Adrenal gland (tissue), 12 donors: ENCODE results near the gene EPSTI1. TPM values are rescaled to one million over a fixed set of nuclear protein-coding genes. Genes with fewer than 3 reads are reported as not detected.
A peak's percentile ranks its signal among the peaks of the same experiment; 100 is the strongest.

Experiments
- DNase-seq, 7 donors: peaks; one replicate each; pipeline ENCODE4 v3.0.0-alpha.2; 2019 to 2020
- H3K27ac ChIP-seq, 5 donors: fragments of 200-600 bp; sonication (generic) in 4 of 5; 1 replicate in 3 of 5; 2 replicates in 2 of 5; pipeline versions ENCODE4 v1.5.1 to v1.8.0; 2016 to 2020; ENCODE audit warnings: mild to moderate bottlenecking in 1 of 5
- H3K27me3 ChIP-seq: fragments of 200-600 bp; 2 replicates; pipeline ENCODE4 v1.8.0; 2021
- H3K36me3 ChIP-seq, 2 donors: fragments of 200-600 bp; replicated peaks in 1 of 2; 1 replicate in 1 of 2; 2 replicates in 1 of 2; pipeline versions ENCODE4 v1.5.1 to v1.8.0; 2018 to 2022
- H3K4me1 ChIP-seq, 2 donors: fragments of 200-600 bp; replicated peaks in 1 of 2; 1 replicate in 1 of 2; 2 replicates in 1 of 2; pipeline versions ENCODE4 v1.5.1 to v1.8.0; 2018 to 2021
- H3K4me3 ChIP-seq, 4 donors: fragments of 200-600 bp; sonication (generic) in 3 of 4; one replicate each; pipeline ENCODE4 v1.5.1; 2016 to 2018
- H3K9me3 ChIP-seq, 3 donors: fragments of 200-600 bp; sonication (generic) in 1 of 3; replicated peaks in 1 of 3; 1 replicate in 2 of 3; 2 replicates in 1 of 3; pipeline versions ENCODE4 v1.5.1 to v1.8.0; 2016 to 2021
- POLR2A ChIP-seq, 2 donors: fragments of 450-650 bp; IDR thresholded peaks; one replicate each; pipeline ENCODE4 v1.6.1; 2017; ENCODE audit warnings: antibody characterized with exemption in 2 of 2, mild to moderate bottlenecking in 2 of 2, moderate library complexity in 1 of 2
- WGBS, 4 donors: extraction: QIAGEN DNeasy Blood & Tissue Kit in 2 of 4; methylation state at CpG; one replicate each; pipeline versions ENCODE4 v1.1.5 to v1.1.7; 2013 to 2017; 5-methylcytosine and 5-hydroxymethylcytosine counted together
- intact Hi-C, 2 donors: fragments of 100-400 bp; cut with DNase I; formaldehyde crosslinking; loops; one replicate each; pipeline versions ENCODE4 v1.14.1 to v1.15.0; 2022 to 2023
- polyA plus RNA-seq, 3 donors: library from polyadenylated mRNA; stranded (reverse); fragments of 200-250 nt in 2 of 3; fragments of 350-450 nt in 1 of 3; fragmentation: Illumina TruSeq in 1 of 3; extraction: RNeasy Lipid Tissue Mini Kit (QIAGEN cat#74804) in 1 of 3; gene quantifications; one replicate each; pipeline ENCODE4 v1.2.3, GENCODE V29; 2013 to 2014
- total RNA-seq, 9 donors: library from RNA; depleted of rRNA in 4 of 9; stranded (reverse); fragments of >200 nt in 4 of 9; fragments of 120-200 nt in 1 of 9; fragmentation: NEBNext Ultra II Directional in 1 of 9; extraction: Animal tissue kit (Norgen Biotek cat#: 25700) in 1 of 9; gene quantifications; one replicate each; pipeline versions ENCODE4 v1.1.0 to v1.2.4, GENCODE V29; 2013 to 2023
- TF ChIP-seq, protein P1 (sequence below), 6 experiments: fragments of 450-650 bp in 4 of 6; fragments of 200-600 bp in 2 of 6; sonication (generic) in 1 of 6; IDR thresholded peaks; 1 replicate in 5 of 6; 2 replicates in 1 of 6; pipeline versions ENCODE4 v1.5.1 to v1.8.0; 2016 to 2021; ENCODE audit warnings: antibody characterized with exemption in 6 of 6, mild to moderate bottlenecking in 2 of 6, moderate library complexity in 1 of 6
- donor health status: healthy with polysubstance abuse.
- donor health status: Bipolar disorder and iron deficiency.
- donor health status: DM: yes; HTN: yes; CAD: no.
- donor health status: DM: no; HTN: no; CAD: no.
- donor health status: DM: no; HTN: no; CAD: no.
- donor health status: DM: yes; HTN: yes; CAD: no.

Gene EPSTI1
- total and polyA plus RNA-seq, 12 donors: 6.8 to 36.3 (median 10.2) TPM

GRCh38 chr13:42981853-42982252 is 10.2 kb downstream of the EPSTI1 start:
- TF ChIP-seq, protein P1, sequence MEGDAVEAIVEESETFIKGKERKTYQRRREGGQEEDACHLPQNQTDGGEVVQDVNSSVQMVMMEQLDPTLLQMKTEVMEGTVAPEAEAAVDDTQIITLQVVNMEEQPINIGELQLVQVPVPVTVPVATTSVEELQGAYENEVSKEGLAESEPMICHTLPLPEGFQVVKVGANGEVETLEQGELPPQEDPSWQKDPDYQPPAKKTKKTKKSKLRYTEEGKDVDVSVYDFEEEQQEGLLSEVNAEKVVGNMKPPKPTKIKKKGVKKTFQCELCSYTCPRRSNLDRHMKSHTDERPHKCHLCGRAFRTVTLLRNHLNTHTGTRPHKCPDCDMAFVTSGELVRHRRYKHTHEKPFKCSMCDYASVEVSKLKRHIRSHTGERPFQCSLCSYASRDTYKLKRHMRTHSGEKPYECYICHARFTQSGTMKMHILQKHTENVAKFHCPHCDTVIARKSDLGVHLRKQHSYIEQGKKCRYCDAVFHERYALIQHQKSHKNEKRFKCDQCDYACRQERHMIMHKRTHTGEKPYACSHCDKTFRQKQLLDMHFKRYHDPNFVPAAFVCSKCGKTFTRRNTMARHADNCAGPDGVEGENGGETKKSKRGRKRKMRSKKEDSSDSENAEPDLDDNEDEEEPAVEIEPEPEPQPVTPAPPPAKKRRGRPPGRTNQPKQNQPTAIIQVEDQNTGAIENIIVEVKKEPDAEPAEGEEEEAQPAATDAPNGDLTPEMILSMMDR (IDR thresholded peaks at IDR 0.05): no peak
- TF ChIP-seq POLR2A (IDR thresholded peaks at IDR 0.05): no peak
- peaks cover 10 to 39% of the 10 kb centered on the region in 2 donors for H3K4me1 ChIP-seq
- peak in 1 of 7 donors; percentile 27 for DNase-seq
- H3K27ac ChIP-seq: peak overlapping the region in 2 of 5 donors; percentile 36 to 44
- H3K36me3 ChIP-seq: no peaks in the 10 kb centered on the region
- no peaks in the 10 kb centered on the region for H3K9me3 ChIP-seq
- no peak overlapping the region for H3K4me3 ChIP-seq
- 55 to 83% (median 59%) methylated on average over 1 of the region's 1 CpG for WGBS, 4 donors
- intact Hi-C loops: no loop called here
- no peaks in the 10 kb centered on the region for H3K27me3 ChIP-seq

DNA sequence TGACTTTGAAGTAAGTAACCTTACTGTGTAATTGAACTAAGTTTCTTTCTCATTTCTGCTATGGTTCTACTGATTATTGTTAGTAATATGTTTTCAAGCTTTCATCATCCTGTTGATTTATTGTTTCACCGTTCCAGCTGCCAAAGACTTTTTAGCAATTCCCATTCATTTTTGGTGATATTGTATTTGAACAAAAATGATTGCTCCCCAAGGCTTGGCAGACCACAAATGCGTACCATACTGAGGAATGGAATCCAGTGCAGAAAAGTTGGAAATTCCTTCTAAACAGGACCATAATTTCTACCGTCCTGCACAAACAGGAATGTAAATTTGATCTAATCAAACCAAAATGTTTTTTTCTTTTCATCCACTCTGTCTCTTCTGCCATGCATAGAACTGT is 10.7 kb downstream of the EPSTI1 start:
- Histone ChIP-seq H3K4me1 (peaks cover 10 to 39% of the 10 kb centered on the region in 2 donors), H3K36me3 (no peaks in the 10 kb centered on the region), H3K4me3 (no peak overlapping the region), H3K9me3 (no peaks in the 10 kb centered on the region), H3K27me3 (no peaks in the 10 kb centered on the region), H3K27ac (no peak overlapping the region)
- DNase-seq: no peak
- 18 to 34% (median 24%) methylated on average over 3 of the region's 3 CpGs for WGBS, 4 donors
- intact Hi-C loops: no loop called here
- TF ChIP-seq POLR2A (IDR thresholded peaks at IDR 0.05): no peak
- TF ChIP-seq, protein P1 (IDR thresholded peaks at IDR 0.05): no peak

GRCh38 chr13:42977219-42977659 is 14.8 kb downstream of the EPSTI1 start:
- 72 to 83% (median 79%) methylated on average over 1 of the region's 1 CpG for WGBS, 4 donors
- DNase-seq: no peak
- no peak overlapping the region for H3K4me3 ChIP-seq
- no peaks in the 10 kb centered on the region for H3K9me3 ChIP-seq
- H3K36me3 ChIP-seq: no peaks in the 10 kb centered on the region
- H3K4me1 ChIP-seq: peaks cover 6 to 16% of the 10 kb centered on the region in 2 donors
- intact Hi-C loops: no loop called here
- H3K27me3 ChIP-seq: no peaks in the 10 kb centered on the region
- TF ChIP-seq POLR2A (IDR thresholded peaks at IDR 0.05): no peak
- TF ChIP-seq, protein P1 (IDR thresholded peaks at IDR 0.05): no peak
- H3K27ac ChIP-seq: no peak overlapping the region

DNA sequence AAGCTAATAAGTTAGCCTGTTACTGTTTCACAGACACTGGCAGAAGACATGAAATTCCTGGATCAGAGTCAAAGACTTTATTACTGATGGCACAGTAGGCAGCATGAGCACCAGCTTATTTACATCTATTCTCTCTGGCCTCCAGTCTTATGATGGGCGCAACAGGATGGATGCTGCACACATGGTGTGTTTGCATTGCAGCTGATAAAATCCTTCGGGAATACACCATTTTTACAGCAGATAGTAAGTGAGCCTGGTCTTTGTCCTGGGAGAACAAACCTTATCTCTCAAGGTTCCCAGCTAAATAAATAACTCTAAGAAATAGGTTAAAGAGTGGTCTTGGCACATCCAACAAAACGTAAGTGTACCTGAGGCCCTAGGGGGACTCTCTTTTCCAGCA is 16.0 kb downstream of the EPSTI1 start:
- Histone ChIP-seq H3K4me3 (no peak overlapping the region), H3K27ac (no peak overlapping the region), H3K36me3 (no peaks in the 10 kb centered on the region), H3K4me1 (peaks cover 0 to 6% of the 10 kb centered on the region in 2 donors), H3K27me3 (no peaks in the 10 kb centered on the region), H3K9me3 (no peaks in the 10 kb centered on the region)
- DNase-seq: no peak
- intact Hi-C loops: no loop called here
- WGBS, 4 donors: 65 to 72% (median 68%) methylated on average over 3 of the region's 3 CpGs
- TF ChIP-seq, protein P1 (IDR thresholded peaks at IDR 0.05): no peak
- TF ChIP-seq POLR2A (IDR thresholded peaks at IDR 0.05): no peak
